ENCODE data around the gene PSMB9. TPM values are rescaled to one million over a fixed set of nuclear protein-coding genes. Genes with fewer than 3 reads are reported as not detected.

The PSMB9 gene
- total RNA-seq, 1 donor from 2014 or later = 20.5 TPM

- H3K4me3 ChIP-seq (ENCODE audit: low read depth, low read length) = peak within 1 kb of the TSS; percentile 79
- TF ChIP-seq, protein P1, sequence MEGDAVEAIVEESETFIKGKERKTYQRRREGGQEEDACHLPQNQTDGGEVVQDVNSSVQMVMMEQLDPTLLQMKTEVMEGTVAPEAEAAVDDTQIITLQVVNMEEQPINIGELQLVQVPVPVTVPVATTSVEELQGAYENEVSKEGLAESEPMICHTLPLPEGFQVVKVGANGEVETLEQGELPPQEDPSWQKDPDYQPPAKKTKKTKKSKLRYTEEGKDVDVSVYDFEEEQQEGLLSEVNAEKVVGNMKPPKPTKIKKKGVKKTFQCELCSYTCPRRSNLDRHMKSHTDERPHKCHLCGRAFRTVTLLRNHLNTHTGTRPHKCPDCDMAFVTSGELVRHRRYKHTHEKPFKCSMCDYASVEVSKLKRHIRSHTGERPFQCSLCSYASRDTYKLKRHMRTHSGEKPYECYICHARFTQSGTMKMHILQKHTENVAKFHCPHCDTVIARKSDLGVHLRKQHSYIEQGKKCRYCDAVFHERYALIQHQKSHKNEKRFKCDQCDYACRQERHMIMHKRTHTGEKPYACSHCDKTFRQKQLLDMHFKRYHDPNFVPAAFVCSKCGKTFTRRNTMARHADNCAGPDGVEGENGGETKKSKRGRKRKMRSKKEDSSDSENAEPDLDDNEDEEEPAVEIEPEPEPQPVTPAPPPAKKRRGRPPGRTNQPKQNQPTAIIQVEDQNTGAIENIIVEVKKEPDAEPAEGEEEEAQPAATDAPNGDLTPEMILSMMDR (conservative IDR thresholded peaks at IDR 0.05; ENCODE audit: low read depth, low read length) = peak; percentile 91
- no peak for DNase-seq (ENCODE audit: low read depth)
Observed at GRCh38 chr6:32838114-32838958, 15.7 kb upstream of the PSMB9 start, which contains the start of gene TAP2. TSS of gene TAP2 (minus strand) at chr6:32838739. CDS start at chr6:32838233, 506 bp downstream.

- no peak overlapping the region for H3K4me3 ChIP-seq (ENCODE audit: low read depth, low read length)
- no peak for DNase-seq (ENCODE audit: low read depth)
- TF ChIP-seq, protein P1 (conservative IDR thresholded peaks at IDR 0.05; ENCODE audit: low read depth, low read length) = no peak
Observed at GRCh38 chr6:32839356-32839755, 14.6 kb upstream of the PSMB9 start.

- no peak overlapping the region for H3K4me3 ChIP-seq (ENCODE audit: low read depth, low read length)
- no peak for DNase-seq (ENCODE audit: low read depth)
- TF ChIP-seq, protein P1 (conservative IDR thresholded peaks at IDR 0.05; ENCODE audit: low read depth, low read length) = no peak
Observed at GRCh38 chr6:32840604-32841246, 13.3 kb upstream of the PSMB9 start.

DNA sequence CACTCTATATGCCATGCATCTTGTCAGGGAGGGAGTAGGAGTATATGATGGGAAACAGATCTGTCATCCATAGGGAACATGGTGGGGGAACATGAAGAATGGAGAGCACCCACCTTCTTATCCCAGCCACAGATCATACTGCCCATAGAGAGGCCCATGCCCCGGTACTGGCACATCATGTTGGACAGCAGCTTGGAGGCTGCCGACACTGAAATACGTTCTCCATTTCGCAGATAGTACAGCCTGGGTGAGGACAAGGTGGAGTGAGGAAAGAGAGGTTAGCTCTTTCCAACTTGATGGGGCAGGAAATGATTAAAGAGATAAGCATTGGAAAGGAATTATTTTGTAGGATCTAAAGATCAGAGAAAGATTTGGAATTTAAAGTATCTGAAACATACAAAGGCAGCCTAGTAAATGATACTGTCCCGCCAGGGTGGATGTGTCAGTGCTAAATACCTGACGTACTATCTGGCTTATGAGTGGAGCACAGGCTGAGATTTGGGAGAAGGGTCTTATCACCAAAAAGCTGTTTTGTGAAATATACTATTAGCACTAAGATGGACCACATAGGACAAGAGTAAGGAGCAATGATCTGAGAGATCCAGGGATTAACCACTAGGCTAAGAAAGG is 11.9 kb upstream of the PSMB9 start:
- H3K4me3 ChIP-seq (ENCODE audit: low read depth, low read length) = no peak overlapping the region
- DNase-seq (ENCODE audit: low read depth) = no peak
- TF ChIP-seq, protein P1 (conservative IDR thresholded peaks at IDR 0.05; ENCODE audit: low read depth, low read length) = no peak

- DNase-seq (ENCODE audit: low read depth) = no peak
- peak overlapping the region; percentile 71 for H3K4me3 ChIP-seq (ENCODE audit: low read depth, low read length)
- TF ChIP-seq, protein P1 (conservative IDR thresholded peaks at IDR 0.05; ENCODE audit: low read depth, low read length) = no peak
Observed at GRCh38 chr6:32842690-32843089, 11.3 kb upstream of the PSMB9 start.

DNA sequence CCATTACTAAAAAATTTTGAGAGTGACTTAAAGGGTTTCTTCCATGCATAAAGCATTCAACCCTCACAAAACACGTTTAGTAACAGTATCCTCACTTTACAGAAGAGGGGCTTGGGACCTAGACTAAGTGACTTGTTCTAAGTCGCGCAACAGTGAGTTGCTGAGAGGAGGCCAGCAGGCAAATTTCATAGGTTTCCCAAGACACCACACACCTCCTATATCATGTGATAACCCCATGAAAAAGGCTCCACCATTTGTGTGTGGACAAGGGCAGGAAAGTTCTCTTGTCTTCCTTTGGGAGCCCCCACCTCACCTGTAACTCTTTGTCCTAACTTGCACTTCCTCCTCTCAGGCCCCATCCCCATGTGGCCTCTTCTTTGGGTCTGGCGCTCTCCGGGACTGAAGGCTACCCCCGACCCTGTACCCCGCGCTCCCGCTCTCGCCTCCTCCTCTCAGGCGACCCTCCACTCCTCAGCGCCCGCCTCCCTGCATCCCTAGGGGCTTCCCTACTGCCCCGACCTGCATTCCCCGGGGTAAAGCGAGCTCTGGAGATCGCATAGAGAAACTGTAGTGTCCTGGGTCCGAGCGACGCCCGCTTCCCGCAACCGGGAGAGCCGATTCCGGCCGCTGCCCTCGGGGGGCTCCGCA is 10.5 kb upstream of the PSMB9 start:
- DNase-seq (ENCODE audit: low read depth) = no peak
- peak overlapping the region; percentile 71 for H3K4me3 ChIP-seq (ENCODE audit: low read depth, low read length)
- TF ChIP-seq, protein P1 (conservative IDR thresholded peaks at IDR 0.05; ENCODE audit: low read depth, low read length) = no peak

Data from epithelial cell of proximal tubule (primary cell).